OCI-LY1 (cell line): ENCODE data around the gene GSE1.

Experiments
- H2AFZ ChIP-seq: fragments of 200-600 bp; sonication (generic), shearing (Covaris generic); 2 replicates; pipeline ENCODE4 v1.6.0; 2014; ENCODE audit warnings: antibody characterized with exemption, mild to moderate bottlenecking, low read length
- H3F3A ChIP-seq: fragments of 200-600 bp; sonication (generic), shearing (Covaris generic); 2 replicates; pipeline ENCODE4 v1.6.0; 2014; ENCODE audit warnings: mild to moderate bottlenecking, antibody characterized with exemption, low read length, moderate library complexity; ENCODE audit not compliant: insufficient read depth
- H3K27ac ChIP-seq: fragments of 200-600 bp; sonication (generic); 2 replicates; pipeline ENCODE4 v1.5.1; 2014; ENCODE audit warnings: low read length, mixed run types, mild to moderate bottlenecking, low read depth; ENCODE audit not compliant: poor library complexity, severe bottlenecking
- H3K27me3 ChIP-seq: fragments of 200-600 bp; sonication (generic); 2 replicates; pipeline ENCODE4 v1.6.0; 2014; ENCODE audit warnings: antibody characterized with exemption, mild to moderate bottlenecking, low read length, moderate library complexity; ENCODE audit not compliant: insufficient read depth
- H3K36me3 ChIP-seq: fragments of 200-600 bp; sonication (generic); 2 replicates; pipeline ENCODE4 v1.6.1; 2014; ENCODE audit warnings: mild to moderate bottlenecking, antibody characterized with exemption, low read length, moderate library complexity, mixed read lengths; ENCODE audit not compliant: insufficient read depth
- H3K4me1 ChIP-seq: fragments of 200-600 bp; sonication (generic); 2 replicates; pipeline ENCODE4 v1.5.1; 2014; ENCODE audit warnings: mild to moderate bottlenecking, low read length, moderate library complexity; ENCODE audit not compliant: insufficient read depth, severe bottlenecking
- H3K4me2 ChIP-seq: fragments of 200-600 bp; sonication (generic), shearing (Covaris generic); 2 replicates; pipeline ENCODE4 v1.6.1; 2014; ENCODE audit warnings: low read length
- H3K4me3 ChIP-seq: fragments of 200-600 bp; sonication (generic); 2 replicates; pipeline ENCODE4 v1.5.1; 2014; ENCODE audit warnings: low read length, low read depth, mild to moderate bottlenecking, mixed read lengths; ENCODE audit not compliant: poor library complexity, severe bottlenecking
- H3K79me2 ChIP-seq: fragments of 200-600 bp; shearing (Covaris generic); 2 replicates; pipeline ENCODE4 v1.6.1; 2016; ENCODE audit warnings: mixed run types, low read length, mixed read lengths; ENCODE audit not compliant: insufficient read depth
- H3K9ac ChIP-seq: fragments of 200-600 bp; sonication (generic), shearing (Covaris generic); 2 replicates; pipeline ENCODE4 v1.6.1; 2014; ENCODE audit warnings: mild to moderate bottlenecking, low read length, mixed read lengths
- H3K9me2 ChIP-seq: fragments of 200-600 bp; sonication (generic), shearing (Covaris generic); 2 replicates; pipeline ENCODE4 v1.6.1; 2014; ENCODE audit warnings: low read depth, mild to moderate bottlenecking, low read length, mixed read lengths
- H3K9me3 ChIP-seq: fragments of 200-600 bp; shearing (Covaris generic); 2 replicates; pipeline ENCODE4 v1.6.1; 2014; ENCODE audit warnings: low read length, mixed read lengths
- H4K20me1 ChIP-seq: fragments of 200-600 bp; sonication (generic), shearing (Covaris generic); 2 replicates; pipeline ENCODE4 v1.6.0; 2016; ENCODE audit warnings: mild to moderate bottlenecking, low read length; ENCODE audit not compliant: insufficient read depth
- CTCF ChIP-seq: fragments of 200-600 bp; sonication (generic), shearing (Covaris generic); IDR thresholded peaks from 2 replicates; pipeline ENCODE4 v1.5.1; 2017; ENCODE audit warnings: mild to moderate bottlenecking, antibody characterized with exemption, low read length, moderate library complexity, mixed read lengths
- EZH2 ChIP-seq: fragments of 200-600 bp; sonication (generic), shearing (Covaris generic); IDR thresholded peaks from 2 replicates; pipeline ENCODE4 v1.8.0; 2017; ENCODE audit warnings: borderline replicate concordance, mixed run types, mild to moderate bottlenecking, antibody characterized with exemption, low read length, moderate library complexity, mixed read lengths

The GSE1 gene

GRCh38 chr16:85569039-85569614 lies 44.0 kb upstream of the GSE1 start:
- Histone ChIP-seq H3F3A (peaks cover 5% of the 10 kb centered on the region; the same call in 1 of the 2 replicates), H3K9me2 (no peaks in the 10 kb centered on the region), H3K27me3 (no peaks in the 10 kb centered on the region), H3K36me3 (peaks cover 31% of the 10 kb centered on the region), H2AFZ (no peak overlapping the region), H3K27ac (peak overlapping the region; percentile 85), H3K4me2 (peak overlapping the region; percentile 62), H3K79me2 (no peaks in the 10 kb centered on the region), H3K9me3 (no peaks in the 10 kb centered on the region), H3K4me1 (peaks cover 74% of the 10 kb centered on the region), H4K20me1 (no peaks in the 10 kb centered on the region; the same call in 1 of the 2 replicates), H3K4me3 (peak overlapping the region; percentile 32), H3K9ac (no peak overlapping the region; the same call in 1 of the 2 replicates)
- TF ChIP-seq CTCF, result no peak
- TF ChIP-seq EZH2, result no peak

GRCh38 chr16:85569615-85570212 lies 43.4 kb upstream of the GSE1 start:
- peak overlapping the region; percentile 85 for H3K27ac ChIP-seq
- H3K9ac ChIP-seq, result peak overlapping the region; percentile 52
- no peaks in the 10 kb centered on the region for H3K27me3 ChIP-seq
- H4K20me1 ChIP-seq, result no peaks in the 10 kb centered on the region; the same call in 1 of the 2 replicates
- H3K9me3 ChIP-seq, result no peaks in the 10 kb centered on the region
- peak overlapping the region; percentile 32 for H3K4me3 ChIP-seq
- H3K4me1 ChIP-seq, result peaks cover 71% of the 10 kb centered on the region
- H3K4me2 ChIP-seq, result peak overlapping the region; percentile 62
- peaks cover 35% of the 10 kb centered on the region for H3K36me3 ChIP-seq
- peaks cover 5% of the 10 kb centered on the region; the same call in 1 of the 2 replicates for H3F3A ChIP-seq
- no peaks in the 10 kb centered on the region for H3K79me2 ChIP-seq
- no peaks in the 10 kb centered on the region for H3K9me2 ChIP-seq
- TF ChIP-seq CTCF (no peak), EZH2 (no peak)
- no peak overlapping the region for H2AFZ ChIP-seq

GRCh38 chr16:85570213-85570734 lies 42.8 kb upstream of the GSE1 start:
- peaks cover 67% of the 10 kb centered on the region for H3K4me1 ChIP-seq
- no peak overlapping the region for H2AFZ ChIP-seq
- no peaks in the 10 kb centered on the region for H3K27me3 ChIP-seq

More at GRCh38 chr16:85570213-85570734, 42.8 kb upstream of the GSE1 start:
- H3K9ac ChIP-seq, result peak overlapping the region; percentile 52
- peaks cover 5% of the 10 kb centered on the region; the same call in 1 of the 2 replicates for H3F3A ChIP-seq
- no peaks in the 10 kb centered on the region; the same call in 1 of the 2 replicates for H4K20me1 ChIP-seq
- H3K36me3 ChIP-seq, result peaks cover 35% of the 10 kb centered on the region
- TF ChIP-seq CTCF, result no peak
- TF ChIP-seq EZH2, result no peak
- peak overlapping the region; percentile 32 for H3K4me3 ChIP-seq
- H3K9me3 ChIP-seq, result no peaks in the 10 kb centered on the region
- H3K9me2 ChIP-seq, result no peaks in the 10 kb centered on the region
- H3K4me2 ChIP-seq, result peak overlapping the region; percentile 62
- peak overlapping the region; percentile 85 for H3K27ac ChIP-seq
- H3K79me2 ChIP-seq, result no peaks in the 10 kb centered on the region
